Neural crest cell (in vitro differentiated cells): Measurements from ENCODE around the gene NANOS1. TPM values are rescaled to one million over a fixed set of nuclear protein-coding genes. Genes with fewer than 3 reads are reported as not detected.

Experiments used
- DNase-seq: peaks from one replicate; pipeline ENCODE4 v3.0.0; 2021; ENCODE audit warnings: low read depth, mixed read lengths, low spot score
- H3K27ac Mint-ChIP-seq: one replicate; pipeline ENCODE4 v1.8.0; 2021; ENCODE audit warnings: mild to moderate bottlenecking, mixed read lengths; ENCODE audit not compliant: unreplicated experiment
- H3K27me3 Mint-ChIP-seq: 2 replicates; pipeline ENCODE4 v1.8.0; 2021; ENCODE audit warnings: low read depth, mild to moderate bottlenecking, mixed read lengths
- H3K36me3 Mint-ChIP-seq: 2 replicates; pipeline ENCODE4 v1.8.0; 2021; ENCODE audit warnings: low read depth, mild to moderate bottlenecking, mixed read lengths
- H3K4me1 Mint-ChIP-seq: 2 replicates; pipeline ENCODE4 v1.8.0; 2021; ENCODE audit warnings: mixed read lengths
- H3K4me3 Mint-ChIP-seq: one replicate; pipeline ENCODE4 v1.8.0; 2021; ENCODE audit warnings: mild to moderate bottlenecking, mixed read lengths
- H3K9me3 Mint-ChIP-seq: 2 replicates; pipeline ENCODE4 v1.8.0; 2021; ENCODE audit warnings: mixed read lengths
- total RNA-seq: library from RNA; stranded (reverse); gene quantifications from 2 replicates; pipeline ENCODE4 v1.2.1, GENCODE V29; 2021
- TF ChIP-seq, protein P1 (sequence below): fragments of 200-600 bp; sonication (generic); conservative IDR thresholded peaks from 2 replicates; pipeline ENCODE4 v1.5.0; 2021; ENCODE audit warnings: antibody characterized with exemption, mild to moderate bottlenecking

Gene NANOS1
- total RNA-seq, 1 donor from 2014 or later = 2.8 TPM

GRCh38 chr10:119061352-119061751 lies 31.8 kb downstream of the NANOS1 start:
- H3K4me1 Mint-ChIP-seq = no peaks in the 10 kb centered on the region
- H3K27ac Mint-ChIP-seq = no peak overlapping the region
- no peak for DNase-seq
- peaks cover 39% of the 10 kb centered on the region for H3K36me3 Mint-ChIP-seq
- TF ChIP-seq, protein P1, sequence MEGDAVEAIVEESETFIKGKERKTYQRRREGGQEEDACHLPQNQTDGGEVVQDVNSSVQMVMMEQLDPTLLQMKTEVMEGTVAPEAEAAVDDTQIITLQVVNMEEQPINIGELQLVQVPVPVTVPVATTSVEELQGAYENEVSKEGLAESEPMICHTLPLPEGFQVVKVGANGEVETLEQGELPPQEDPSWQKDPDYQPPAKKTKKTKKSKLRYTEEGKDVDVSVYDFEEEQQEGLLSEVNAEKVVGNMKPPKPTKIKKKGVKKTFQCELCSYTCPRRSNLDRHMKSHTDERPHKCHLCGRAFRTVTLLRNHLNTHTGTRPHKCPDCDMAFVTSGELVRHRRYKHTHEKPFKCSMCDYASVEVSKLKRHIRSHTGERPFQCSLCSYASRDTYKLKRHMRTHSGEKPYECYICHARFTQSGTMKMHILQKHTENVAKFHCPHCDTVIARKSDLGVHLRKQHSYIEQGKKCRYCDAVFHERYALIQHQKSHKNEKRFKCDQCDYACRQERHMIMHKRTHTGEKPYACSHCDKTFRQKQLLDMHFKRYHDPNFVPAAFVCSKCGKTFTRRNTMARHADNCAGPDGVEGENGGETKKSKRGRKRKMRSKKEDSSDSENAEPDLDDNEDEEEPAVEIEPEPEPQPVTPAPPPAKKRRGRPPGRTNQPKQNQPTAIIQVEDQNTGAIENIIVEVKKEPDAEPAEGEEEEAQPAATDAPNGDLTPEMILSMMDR = no peak
- H3K9me3 Mint-ChIP-seq = no peaks in the 10 kb centered on the region
- no peaks in the 10 kb centered on the region for H3K27me3 Mint-ChIP-seq
- H3K4me3 Mint-ChIP-seq = no peak overlapping the region

DNA sequence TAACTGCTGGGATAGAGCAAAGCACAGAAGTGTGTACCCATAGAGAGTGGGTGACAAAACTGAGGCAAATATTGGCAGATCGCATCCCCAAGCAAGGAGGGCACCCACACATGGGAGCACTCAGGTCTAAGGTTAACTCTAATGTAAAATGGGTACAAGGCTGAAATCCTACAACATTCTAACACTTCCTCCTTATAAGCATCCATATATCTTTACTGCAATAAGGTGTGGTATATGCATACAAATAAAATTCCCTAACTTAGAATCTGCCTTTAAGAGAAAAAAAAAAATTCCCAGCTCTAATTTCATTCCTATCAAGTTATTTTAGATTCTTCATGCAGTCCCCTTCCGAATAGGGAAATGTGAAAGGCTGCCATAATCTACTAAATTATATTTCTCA lies 32.4 kb downstream of the NANOS1 start:
- no peak overlapping the region for H3K4me3 Mint-ChIP-seq
- DNase-seq = no peak
- H3K36me3 Mint-ChIP-seq = peaks cover 39% of the 10 kb centered on the region
- no peaks in the 10 kb centered on the region for H3K4me1 Mint-ChIP-seq
- H3K27ac Mint-ChIP-seq = no peak overlapping the region
- H3K27me3 Mint-ChIP-seq = no peaks in the 10 kb centered on the region
- no peaks in the 10 kb centered on the region for H3K9me3 Mint-ChIP-seq
- TF ChIP-seq, protein P1 = no peak

DNA sequence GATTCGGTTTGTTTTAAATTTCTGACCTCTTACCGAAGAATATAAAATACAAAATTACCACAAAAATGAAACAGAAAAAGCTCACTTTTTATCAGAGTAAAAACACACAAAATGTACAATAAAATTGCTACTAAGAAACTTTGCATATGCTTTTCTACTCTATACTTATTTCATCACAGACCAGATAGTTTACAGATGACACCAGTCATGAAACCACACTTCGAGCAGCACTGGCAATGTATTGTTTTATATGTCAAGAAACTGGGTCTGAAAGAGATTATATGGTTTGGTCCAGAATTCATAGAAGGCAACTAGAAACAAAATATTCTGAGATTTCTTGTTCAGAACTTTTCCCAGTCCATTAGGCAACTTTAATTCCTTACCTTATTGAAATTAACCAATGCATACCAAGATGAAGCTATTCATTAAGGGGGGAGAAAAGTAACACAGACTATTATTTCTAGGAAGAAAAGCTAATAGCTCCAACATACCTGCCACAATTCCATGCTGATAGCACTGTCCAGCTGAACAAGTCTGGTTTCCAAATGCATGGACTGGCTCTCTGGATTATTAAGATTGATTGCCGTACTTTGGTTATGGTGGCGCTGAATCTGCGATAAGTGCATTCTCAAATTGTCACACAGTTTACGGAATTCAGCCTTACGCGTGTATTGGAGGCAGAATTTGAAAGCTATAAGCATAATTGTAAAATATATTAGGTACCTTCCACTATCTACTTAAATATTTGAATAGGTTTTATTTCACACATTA lies 41.1 kb downstream of the NANOS1 start:
- Mint-ChIP-seq H3K27me3 (no peaks in the 10 kb centered on the region), H3K27ac (no peak overlapping the region), H3K36me3 (peaks cover 31% of the 10 kb centered on the region), H3K4me3 (no peak overlapping the region), H3K9me3 (no peaks in the 10 kb centered on the region), H3K4me1 (no peaks in the 10 kb centered on the region)
- no peak for DNase-seq
- TF ChIP-seq, protein P1 = no peak

DNA sequence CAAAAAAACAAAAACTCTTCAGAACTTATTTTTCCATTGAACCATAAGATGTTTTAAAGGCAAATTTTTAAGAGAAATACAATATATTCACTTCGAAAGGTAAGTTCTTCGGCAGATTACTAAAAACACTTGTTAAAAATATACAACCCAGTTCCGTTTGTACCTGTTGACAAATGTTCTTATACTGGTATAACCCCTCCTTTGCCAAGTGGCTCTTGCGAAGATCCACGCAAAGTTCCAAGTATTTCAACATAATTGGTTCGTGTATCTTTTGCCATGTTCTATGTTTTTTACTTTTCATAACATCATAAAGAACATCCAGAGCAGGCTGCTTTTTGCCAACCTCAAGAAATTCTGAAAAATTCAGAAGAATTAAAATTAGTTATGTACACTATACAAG lies 44.1 kb downstream of the NANOS1 start:
- Mint-ChIP-seq H3K9me3 (no peaks in the 10 kb centered on the region), H3K4me1 (peaks cover 13% of the 10 kb centered on the region), H3K4me3 (peak overlapping the region; percentile 39), H3K36me3 (peaks cover 31% of the 10 kb centered on the region), H3K27ac (no peak overlapping the region), H3K27me3 (no peaks in the 10 kb centered on the region)
- DNase-seq = no peak
- TF ChIP-seq, protein P1 = no peak

GRCh38 chr10:119078422-119079179 lies 49.1 kb downstream of the NANOS1 start:
- Mint-ChIP-seq H3K4me3 (peak overlapping the region; percentile 99), H3K27ac (peak overlapping the region; percentile 87)

More at GRCh38 chr10:119078422-119079179, 49.1 kb downstream of the NANOS1 start:
- H3K36me3 Mint-ChIP-seq = peaks cover 14% of the 10 kb centered on the region
- no peaks in the 10 kb centered on the region for H3K9me3 Mint-ChIP-seq
- TF ChIP-seq, protein P1 = no peak
- peaks cover 35% of the 10 kb centered on the region for H3K4me1 Mint-ChIP-seq
- no peak for DNase-seq
- no peaks in the 10 kb centered on the region for H3K27me3 Mint-ChIP-seq
